ENCODE data around the gene ZNF302.
A peak's percentile ranks its signal among the peaks of the same experiment; 100 is the strongest.

ZNF302 gene

DNA sequence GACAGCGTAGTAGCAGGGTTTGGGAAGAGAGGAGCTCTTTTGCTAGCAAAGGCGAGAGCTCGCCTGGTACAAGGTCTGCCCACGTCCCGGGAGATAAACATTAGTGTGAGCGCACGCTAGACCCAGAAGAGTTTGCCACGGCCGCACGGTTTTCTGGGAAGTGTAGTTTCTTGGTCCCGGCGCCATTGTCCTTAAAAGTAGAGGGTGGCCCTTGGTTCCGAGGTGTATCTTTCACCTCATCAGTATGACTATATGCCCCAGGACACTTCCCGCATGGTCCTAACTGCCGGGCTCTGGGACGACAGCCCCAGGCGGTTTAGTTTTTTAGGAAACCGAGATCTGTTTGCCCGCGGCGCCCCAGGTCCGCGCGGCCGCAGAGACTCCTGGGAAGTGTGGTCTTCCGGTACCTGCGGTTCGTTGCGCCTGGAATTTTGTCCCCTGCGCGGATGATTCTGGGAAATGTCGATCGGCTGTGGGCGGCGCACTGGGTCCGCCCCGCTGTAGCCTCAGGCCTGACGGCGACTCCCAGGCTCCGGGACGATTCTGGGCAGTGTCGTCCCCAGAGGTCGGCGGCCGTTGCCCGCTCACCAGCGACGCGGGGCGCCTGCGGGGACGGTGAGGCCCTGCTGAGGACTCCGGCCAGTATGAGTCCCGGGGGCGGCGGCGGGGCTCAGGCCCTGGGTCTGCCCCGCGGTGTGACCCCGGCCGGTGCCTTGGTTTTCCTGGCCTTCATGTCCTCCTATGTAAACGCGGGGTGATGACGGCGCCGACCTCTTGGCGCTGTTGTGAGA lies 56.5 kb downstream of the ZNF302 start, which contains the start of gene ZNF181:
Gene ZNF181, plus strand, starts transcription at position 498 of the 791 bp plus-strand sequence. CDS start 795 bp downstream, outside the sequence.
- DNase-seq: peak; percentile 88

DNA sequence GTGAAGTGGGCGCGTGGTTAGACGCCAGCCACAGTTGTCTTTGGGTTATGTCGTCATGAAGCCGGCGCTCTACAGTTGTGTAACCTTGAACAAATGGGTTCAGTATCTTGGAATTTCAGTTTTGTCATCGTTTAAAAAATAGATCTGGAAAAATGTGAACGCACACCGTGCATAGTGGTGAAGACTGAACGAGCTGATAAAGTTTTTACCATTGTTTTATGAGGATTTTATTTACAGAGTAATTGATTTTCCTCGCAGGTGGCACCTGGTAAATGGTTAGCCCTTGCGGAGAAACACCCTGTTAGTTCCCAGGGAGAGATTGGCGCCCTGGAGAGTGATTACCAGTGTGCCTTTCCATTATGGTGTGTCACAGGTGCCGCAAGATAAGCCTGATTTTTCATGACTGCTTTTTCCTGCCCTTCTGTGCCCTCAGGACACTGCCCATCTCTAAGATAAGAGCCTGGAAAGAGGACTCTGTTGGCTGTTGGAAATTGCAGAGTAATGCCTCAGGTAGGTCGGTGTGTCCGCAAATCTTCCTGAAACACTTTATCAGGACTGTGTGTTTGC lies 57.1 kb downstream of the ZNF302 start:
- peak; percentile 54 for DNase-seq

Data from NCI-H1105 treated with DMSO at 0.1 percent for 48 hours (cell line).